ENCODE results near the gene TUFT1. TPM values are rescaled to one million over a fixed set of nuclear protein-coding genes. Genes with fewer than 3 reads are reported as not detected.

TUFT1 gene
- total RNA-seq, 1 donor from 2014 or later: 74.4 TPM

GRCh38 chr1:151495316-151495715 lies 44.8 kb upstream of the TUFT1 start:
- Histone ChIP-seq H3K27me3 (ENCODE audit: control insufficient read depth, insufficient read depth, low read length) (no peaks in the 10 kb centered on the region), H3K4me3 (ENCODE audit: low read depth, low read length) (no peak overlapping the region), H3K36me3 (ENCODE audit: control insufficient read depth, insufficient read depth, low read length) (no peaks in the 10 kb centered on the region)
- DNase-seq (ENCODE audit: low read depth): no peak
- TF ChIP-seq CTCF (IDR thresholded peaks at IDR 0.05; ENCODE audit: insufficient read depth, low read length, poor library complexity, severe bottlenecking): no peak

GRCh38 chr1:151499365-151499764 lies 40.7 kb upstream of the TUFT1 start:
- no peak for TF ChIP-seq CTCF (IDR thresholded peaks at IDR 0.05; ENCODE audit: insufficient read depth, low read length, poor library complexity, severe bottlenecking)
- H3K27me3 ChIP-seq (ENCODE audit: control insufficient read depth, insufficient read depth, low read length): no peaks in the 10 kb centered on the region
- no peak for DNase-seq (ENCODE audit: low read depth)
- H3K4me3 ChIP-seq (ENCODE audit: low read depth, low read length): no peak overlapping the region
- H3K36me3 ChIP-seq (ENCODE audit: control insufficient read depth, insufficient read depth, low read length): no peaks in the 10 kb centered on the region

GRCh38 chr1:151499930-151500329 lies 40.2 kb upstream of the TUFT1 start:
- H3K36me3 ChIP-seq (ENCODE audit: control insufficient read depth, insufficient read depth, low read length): no peaks in the 10 kb centered on the region
- H3K4me3 ChIP-seq (ENCODE audit: low read depth, low read length): no peak overlapping the region

GRCh38 chr1:151501474-151501873 lies 38.6 kb upstream of the TUFT1 start:
- no peak for DNase-seq (ENCODE audit: low read depth)
- Histone ChIP-seq H3K36me3 (ENCODE audit: control insufficient read depth, insufficient read depth, low read length) (no peaks in the 10 kb centered on the region), H3K27me3 (ENCODE audit: control insufficient read depth, insufficient read depth, low read length) (no peaks in the 10 kb centered on the region), H3K4me3 (ENCODE audit: low read depth, low read length) (no peak overlapping the region)
- peak; percentile 14 for TF ChIP-seq CTCF (IDR thresholded peaks at IDR 0.05; ENCODE audit: insufficient read depth, low read length, poor library complexity, severe bottlenecking)

More at GRCh38 chr1:151499930-151500329, 40.2 kb upstream of the TUFT1 start:
- no peak for TF ChIP-seq CTCF (IDR thresholded peaks at IDR 0.05; ENCODE audit: insufficient read depth, low read length, poor library complexity, severe bottlenecking)
- no peak for DNase-seq (ENCODE audit: low read depth)
- H3K27me3 ChIP-seq (ENCODE audit: control insufficient read depth, insufficient read depth, low read length): no peaks in the 10 kb centered on the region

- H3K4me3 ChIP-seq (ENCODE audit: low read depth, low read length): no peak overlapping the region
- H3K27me3 ChIP-seq (ENCODE audit: control insufficient read depth, insufficient read depth, low read length): no peaks in the 10 kb centered on the region
- no peak for TF ChIP-seq CTCF (IDR thresholded peaks at IDR 0.05; ENCODE audit: insufficient read depth, low read length, poor library complexity, severe bottlenecking)
- DNase-seq (ENCODE audit: low read depth): no peak
- H3K36me3 ChIP-seq (ENCODE audit: control insufficient read depth, insufficient read depth, low read length): no peaks in the 10 kb centered on the region
Observed at GRCh38 chr1:151502035-151502700, 37.9 kb upstream of the TUFT1 start.

Measured in kidney epithelial cell (primary cell).